Duodenal mucosa (tissue), 2 donors: ENCODE data around the gene SLC44A3.

Source experiments
- H3K27ac ChIP-seq: one replicate; pipeline ENCODE4 v1.7.0; 2013; ENCODE audit warnings: low read depth, low read length
- H3K27me3 ChIP-seq, 2 donors: one replicate each; pipeline ENCODE4 v1.7.0; 2013; ENCODE audit warnings: low read length in 2 of 2, control low read depth in 1 of 2; ENCODE audit not compliant: insufficient read depth in 2 of 2, control insufficient read depth in 1 of 2
- H3K36me3 ChIP-seq, 2 donors: one replicate each; pipeline ENCODE4 v1.7.0; 2013; ENCODE audit warnings: low read length in 2 of 2, control low read depth in 1 of 2; ENCODE audit not compliant: insufficient read depth in 2 of 2, control insufficient read depth in 1 of 2
- H3K4me1 ChIP-seq, 2 donors: one replicate each; pipeline ENCODE4 v1.7.0; 2013; ENCODE audit warnings: low read length in 2 of 2, control low read depth in 1 of 2; ENCODE audit not compliant: insufficient read depth in 2 of 2, control insufficient read depth in 1 of 2
- H3K4me3 ChIP-seq, 2 donors: one replicate each; pipeline ENCODE4 v1.7.0; 2013; ENCODE audit warnings: low read length in 2 of 2, low read depth in 1 of 2
- H3K9ac ChIP-seq, 2 donors: one replicate each; pipeline ENCODE4 v1.7.0; 2013; ENCODE audit warnings: low read length in 2 of 2, low read depth in 1 of 2
- H3K9me3 ChIP-seq, 2 donors: one replicate each; pipeline ENCODE4 v1.7.0; 2013; ENCODE audit warnings: low read length in 2 of 2, control low read depth in 1 of 2; ENCODE audit not compliant: control insufficient read depth in 1 of 2

The SLC44A3 gene

GRCh38 chr1:94898491-94899385 is 78.6 kb downstream of the SLC44A3 start:
- no peak overlapping the region for H3K9ac ChIP-seq
- no peak overlapping the region for H3K27ac ChIP-seq
- peaks cover 29 to 64% of the 10 kb centered on the region in 2 donors for H3K36me3 ChIP-seq
- no peaks in the 10 kb centered on the region for H3K27me3 ChIP-seq
- H3K4me3 ChIP-seq = no peak overlapping the region
- no peaks in the 10 kb centered on the region for H3K4me1 ChIP-seq
- no peaks in the 10 kb centered on the region for H3K9me3 ChIP-seq

GRCh38 chr1:94899756-94900155 is 79.6 kb downstream of the SLC44A3 start:
- Histone ChIP-seq H3K27me3 (no peaks in the 10 kb centered on the region), H3K9me3 (no peaks in the 10 kb centered on the region), H3K27ac (no peak overlapping the region), H3K36me3 (peaks cover 29 to 68% of the 10 kb centered on the region in 2 donors), H3K4me3 (no peak overlapping the region), H3K4me1 (no peaks in the 10 kb centered on the region), H3K9ac (no peak overlapping the region)

DNA sequence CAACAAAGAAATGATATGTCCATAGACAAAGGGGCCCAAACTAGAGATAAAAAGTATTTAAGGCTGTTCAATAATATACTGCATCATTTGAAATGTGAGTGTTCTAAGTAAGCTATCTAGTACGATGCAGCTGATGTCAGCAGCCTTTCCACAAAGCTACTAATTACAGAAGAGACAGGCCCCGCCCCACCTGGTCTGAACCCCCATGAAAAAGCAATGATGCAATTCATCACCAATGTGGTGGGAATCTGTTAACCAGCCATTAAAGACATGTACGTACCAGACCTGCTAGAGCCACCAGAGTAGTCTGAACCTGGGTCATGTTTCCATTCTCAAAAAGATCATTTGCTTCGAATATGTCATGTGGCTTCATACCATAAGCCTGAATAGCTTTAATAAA is 81.7 kb downstream of the SLC44A3 start:
- H3K4me3 ChIP-seq = no peak overlapping the region
- no peaks in the 10 kb centered on the region for H3K27me3 ChIP-seq
- H3K36me3 ChIP-seq = peaks cover 20 to 50% of the 10 kb centered on the region in 2 donors
- no peak overlapping the region for H3K9ac ChIP-seq
- H3K27ac ChIP-seq = no peak overlapping the region
- no peaks in the 10 kb centered on the region for H3K4me1 ChIP-seq
- no peaks in the 10 kb centered on the region for H3K9me3 ChIP-seq

DNA sequence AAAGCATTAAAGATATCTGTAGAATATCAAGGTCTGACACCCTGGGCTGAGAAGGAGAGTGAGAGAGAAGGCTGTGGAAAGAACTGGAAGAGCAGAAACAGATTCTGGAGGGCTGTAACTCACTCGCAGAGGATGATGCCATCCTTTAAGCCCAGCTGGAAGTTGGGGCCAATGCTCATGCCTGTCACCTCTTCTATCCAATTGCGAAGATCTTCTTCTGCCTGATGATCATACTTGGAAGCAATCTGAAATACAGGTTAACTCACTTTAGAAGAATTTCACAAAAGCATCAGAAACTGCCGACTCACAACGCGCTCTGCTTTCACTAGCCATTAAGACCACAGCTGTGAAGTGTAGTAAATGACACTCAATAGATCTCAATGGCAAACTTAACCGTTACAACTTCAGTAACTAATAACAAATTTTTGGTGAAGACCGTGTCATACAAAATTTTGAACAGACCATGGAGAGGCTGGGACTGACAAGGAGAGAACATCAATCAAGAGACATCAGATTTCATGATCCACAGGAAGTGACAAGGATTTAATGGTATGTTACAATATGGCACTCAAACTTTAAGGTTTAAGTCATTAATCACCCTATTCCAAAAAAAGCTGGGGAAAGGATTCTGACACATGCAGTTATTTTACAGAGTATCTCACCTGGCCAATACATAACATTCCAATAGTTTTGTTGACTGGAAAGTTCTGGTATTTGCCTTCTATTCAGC is 83.3 kb downstream of the SLC44A3 start:
- Histone ChIP-seq H3K36me3 (peaks cover 19 to 44% of the 10 kb centered on the region in 2 donors), H3K27me3 (no peaks in the 10 kb centered on the region), H3K4me1 (no peaks in the 10 kb centered on the region), H3K27ac (no peak overlapping the region), H3K9me3 (no peaks in the 10 kb centered on the region), H3K9ac (no peak overlapping the region), H3K4me3 (no peak overlapping the region)

- Histone ChIP-seq H3K9ac (no peak overlapping the region), H3K27me3 (no peaks in the 10 kb centered on the region), H3K4me1 (no peaks in the 10 kb centered on the region), H3K27ac (no peak overlapping the region), H3K4me3 (no peak overlapping the region), H3K36me3 (peaks cover 10 to 34% of the 10 kb centered on the region in 2 donors), H3K9me3 (no peaks in the 10 kb centered on the region)
These were observed 85.0 kb downstream of the SLC44A3 start for GRCh38 chr1:94905207-94905606.

- Histone ChIP-seq H3K9ac (no peak overlapping the region), H3K27me3 (no peaks in the 10 kb centered on the region), H3K27ac (no peak overlapping the region), H3K4me1 (no peaks in the 10 kb centered on the region), H3K9me3 (no peaks in the 10 kb centered on the region), H3K36me3 (peaks cover 7 to 31% of the 10 kb centered on the region in 2 donors), H3K4me3 (no peak overlapping the region)
These were observed 86.2 kb downstream of the SLC44A3 start for GRCh38 chr1:94906382-94906781.

DNA sequence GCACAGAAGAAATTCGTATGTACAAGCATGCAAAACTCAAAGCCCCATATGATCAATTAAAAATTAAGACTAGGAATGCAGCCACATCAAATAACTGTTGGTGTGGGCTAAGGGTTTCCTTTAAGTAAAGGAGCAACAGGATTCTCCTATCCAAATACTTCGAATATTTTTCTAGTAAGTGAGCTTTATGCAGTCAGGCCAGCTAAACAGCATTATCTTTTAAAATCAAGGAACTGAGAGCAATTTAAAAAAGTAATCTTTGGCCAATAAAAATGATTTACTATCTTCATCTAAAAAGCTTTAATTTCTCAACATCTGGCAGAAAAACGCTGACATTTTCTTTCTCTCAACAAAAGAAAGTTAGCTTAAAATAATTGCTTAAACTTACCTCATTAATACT is 87.0 kb downstream of the SLC44A3 start:
- H3K36me3 ChIP-seq = peaks cover 7 to 24% of the 10 kb centered on the region in 2 donors

GRCh38 chr1:94908190-94908589 is 88.0 kb downstream of the SLC44A3 start:
- Histone ChIP-seq H3K4me1 (peaks cover 6 to 7% of the 10 kb centered on the region in 2 donors), H3K9me3 (no peaks in the 10 kb centered on the region), H3K4me3 (no peak overlapping the region), H3K27ac (no peak overlapping the region), H3K36me3 (peaks cover 7 to 18% of the 10 kb centered on the region in 2 donors), H3K9ac (no peak overlapping the region), H3K27me3 (no peaks in the 10 kb centered on the region)

More for the DNA sequence above, 87.0 kb downstream of the SLC44A3 start:
- Histone ChIP-seq H3K27me3 (no peaks in the 10 kb centered on the region), H3K4me1 (peaks cover under 1 to 2% of the 10 kb centered on the region in 2 donors), H3K4me3 (no peak overlapping the region), H3K27ac (no peak overlapping the region), H3K9ac (no peak overlapping the region), H3K9me3 (no peaks in the 10 kb centered on the region)

DNA sequence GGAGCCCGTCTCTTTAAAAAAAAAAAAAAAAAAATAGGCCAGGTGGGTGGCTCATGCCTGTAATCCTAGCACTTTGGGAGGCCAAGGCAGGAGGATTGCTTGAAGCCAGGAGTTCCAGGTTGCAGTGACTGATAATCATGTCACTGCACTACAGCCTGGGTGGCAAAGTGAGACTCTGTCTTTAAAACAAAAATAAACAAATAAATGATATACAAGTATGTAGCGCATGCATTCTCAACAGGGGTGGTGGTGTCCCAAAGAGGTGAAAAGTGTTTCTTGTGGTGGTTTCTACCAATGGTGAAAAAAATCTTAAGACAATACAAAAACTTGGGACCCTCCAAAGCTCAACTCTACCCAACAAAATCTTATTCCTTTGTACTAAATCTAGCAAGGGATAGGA is 88.8 kb downstream of the SLC44A3 start:
- H3K4me1 ChIP-seq = peaks cover 6 to 7% of the 10 kb centered on the region in 2 donors
- H3K36me3 ChIP-seq = peaks cover 7 to 15% of the 10 kb centered on the region in 2 donors
- H3K27me3 ChIP-seq = no peaks in the 10 kb centered on the region
- H3K9me3 ChIP-seq = no peaks in the 10 kb centered on the region
- no peak overlapping the region for H3K4me3 ChIP-seq
- H3K9ac ChIP-seq = no peak overlapping the region
- no peak overlapping the region for H3K27ac ChIP-seq

DNA sequence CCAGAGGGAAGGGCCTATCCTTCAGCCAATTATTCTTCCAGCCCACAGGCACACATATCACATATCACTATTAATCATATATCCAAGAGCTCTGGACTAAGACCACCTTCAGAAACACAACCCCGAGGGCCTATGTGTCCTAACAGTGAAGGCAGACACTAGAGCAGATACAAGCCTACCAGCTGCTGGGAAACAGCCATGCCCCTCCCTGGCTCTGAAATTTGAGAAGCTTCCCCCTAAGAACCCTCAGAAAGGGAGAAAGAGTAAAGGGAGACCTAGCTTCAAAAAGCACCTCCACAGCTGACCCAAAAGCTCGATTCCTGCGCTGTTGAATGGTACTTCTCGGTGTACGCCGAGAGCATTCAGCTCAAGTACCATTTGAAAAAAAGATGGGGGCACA is 89.3 kb downstream of the SLC44A3 start:
- Histone ChIP-seq H3K9me3 (no peaks in the 10 kb centered on the region), H3K27ac (no peak overlapping the region)

More for the DNA sequence above, 89.3 kb downstream of the SLC44A3 start:
- no peak overlapping the region for H3K9ac ChIP-seq
- H3K36me3 ChIP-seq = peaks cover 7 to 13% of the 10 kb centered on the region in 2 donors
- no peak overlapping the region for H3K4me3 ChIP-seq
- H3K4me1 ChIP-seq = peaks cover 6 to 7% of the 10 kb centered on the region in 2 donors
- no peaks in the 10 kb centered on the region for H3K27me3 ChIP-seq
